Measurements from ENCODE around the gene BPIFB3.

- TF ChIP-seq EP300 (IDR thresholded peaks at IDR 0.05): no peak
- no peak for TF ChIP-seq CTCF (IDR thresholded peaks at IDR 0.05)
- no peak for TF ChIP-seq POLR2A (IDR thresholded peaks at IDR 0.05)
These were observed 19.6 kb upstream of the BPIFB3 start for GRCh38 chr20:33034115-33034514.

Measured in suprapubic skin (tissue), 3 donors.